NCI-H2081 treated with DMSO at 0.1 percent for 48 hours (cell line): ENCODE data around the gene LTBP3.

Experiments used
- DNase-seq: peaks from one replicate; lab custom pipeline; 2025; lab: John Stamatoyannopoulos, UW

The LTBP3 gene

DNA sequence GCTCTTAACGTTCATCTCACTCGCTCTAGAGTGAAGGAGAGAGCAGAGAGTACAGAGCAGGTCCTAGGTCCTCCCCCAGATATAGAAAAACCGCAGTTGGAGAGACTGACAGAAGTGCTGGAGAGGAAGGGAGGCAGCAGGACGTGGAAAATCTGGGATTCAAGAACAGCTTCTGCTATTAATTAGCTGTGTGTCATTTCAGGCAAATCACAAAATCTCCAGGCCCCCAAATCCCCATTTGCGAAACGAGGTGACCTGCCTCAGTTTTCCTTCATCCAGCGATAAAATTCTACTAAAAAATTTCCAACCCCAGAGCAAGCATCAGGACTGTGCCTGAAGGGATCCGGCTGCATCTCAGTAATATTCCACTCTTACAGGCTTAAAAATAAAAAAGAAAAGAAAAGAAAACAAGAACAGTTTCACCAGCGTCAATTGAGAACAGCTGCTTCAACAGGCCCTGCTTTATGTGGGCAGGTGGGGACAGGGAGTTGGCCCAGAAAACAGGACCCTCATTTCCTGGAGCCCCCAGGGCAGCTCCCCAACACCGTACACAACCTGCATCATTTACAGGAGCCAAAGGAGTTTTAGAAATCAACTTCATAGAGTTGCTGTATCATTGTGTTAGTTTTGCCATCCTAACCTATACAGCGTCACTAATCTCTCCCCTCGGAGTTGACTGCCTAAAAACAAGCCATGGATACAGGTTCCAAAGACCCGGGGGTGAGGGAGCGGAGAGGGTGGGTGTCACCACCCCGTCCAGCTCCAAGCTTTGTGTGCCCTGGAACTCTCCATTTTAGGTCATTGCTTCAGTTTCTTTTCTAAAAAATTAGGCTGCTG lies 61.6 kb downstream of the LTBP3 start:
- no peak for DNase-seq

DNA sequence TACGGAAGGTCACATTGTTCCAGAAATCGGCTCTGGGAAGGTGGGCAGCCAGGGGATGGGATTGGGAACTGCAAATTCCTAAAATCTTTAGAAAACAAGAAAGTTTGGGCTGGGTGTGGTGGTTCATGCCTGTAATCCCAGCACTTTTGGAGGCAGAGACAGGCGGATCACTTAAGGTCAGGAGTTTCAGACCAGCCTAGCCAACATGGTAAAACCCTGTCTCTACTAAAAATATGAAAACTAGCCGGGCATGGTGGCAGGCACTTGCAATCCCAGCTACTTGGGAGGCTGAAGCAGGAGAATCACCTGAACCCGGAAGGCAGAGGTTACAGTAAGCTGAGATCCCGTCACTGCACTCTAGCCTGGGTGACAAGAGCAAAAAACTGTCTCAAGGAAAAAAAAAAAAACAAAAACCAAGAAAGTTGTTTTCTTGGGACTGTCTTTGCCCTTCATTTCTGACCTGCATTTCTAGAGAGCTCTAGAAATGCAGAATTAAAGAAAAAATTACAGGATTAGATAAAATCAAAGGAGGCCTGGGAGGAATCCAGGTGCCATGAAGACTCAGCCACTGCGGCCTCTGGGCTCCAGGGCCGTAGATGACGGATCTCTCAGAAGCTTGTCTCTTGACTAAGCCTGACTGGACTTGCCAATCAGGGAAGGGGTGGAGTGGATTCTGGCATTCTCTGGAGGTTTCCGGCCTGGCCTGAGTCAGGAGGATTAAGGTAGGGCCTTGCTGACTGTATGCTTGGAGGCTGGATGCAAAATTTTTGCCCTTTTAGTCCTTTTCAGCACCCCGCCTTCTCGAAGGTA lies 64.6 kb downstream of the LTBP3 start:
- no peak for DNase-seq

DNA sequence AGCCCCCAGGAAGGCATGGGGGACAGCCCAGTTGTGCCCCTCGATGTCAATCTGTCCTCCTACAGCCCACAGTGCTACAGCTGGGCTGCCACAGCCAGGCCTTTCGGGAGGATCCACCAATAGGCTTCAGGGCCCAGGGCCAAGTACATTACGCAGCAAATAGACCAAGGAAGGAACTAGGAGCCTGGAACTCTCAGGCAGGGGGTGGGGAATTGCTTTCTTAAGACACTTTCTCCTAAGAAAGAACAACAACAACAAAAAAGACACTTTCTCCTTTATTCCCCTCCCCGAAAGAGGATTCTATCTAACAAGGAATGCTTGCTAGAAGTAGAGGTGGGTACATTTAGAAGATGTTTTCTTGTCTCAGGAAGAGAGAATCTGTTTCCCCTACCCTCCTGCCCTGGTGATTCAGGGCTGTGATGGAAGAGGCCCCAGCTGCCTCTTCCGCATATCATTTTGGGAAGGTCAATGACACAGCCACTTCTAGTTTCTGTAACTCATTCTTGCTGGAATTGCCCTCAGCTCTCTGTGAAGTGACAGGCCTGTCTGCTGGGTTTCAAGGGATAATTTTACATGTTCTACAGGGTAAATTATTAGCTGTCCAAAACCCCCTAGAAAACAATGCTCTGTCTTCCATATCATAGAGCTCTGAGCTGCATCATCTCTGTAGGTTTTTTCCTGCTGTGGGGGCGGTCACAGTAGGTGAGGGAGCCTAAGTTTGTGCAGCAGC lies 65.4 kb downstream of the LTBP3 start:
- no peak for DNase-seq

- DNase-seq: no peak
Observed at GRCh38 chr11:65492387-65492636, 65.8 kb downstream of the LTBP3 start.

- DNase-seq: peak; percentile 81
Observed at GRCh38 chr11:65491614-65492386, 66.4 kb downstream of the LTBP3 start.

- no peak for DNase-seq
Observed at GRCh38 chr11:65491163-65491465, 67.0 kb downstream of the LTBP3 start.

DNA sequence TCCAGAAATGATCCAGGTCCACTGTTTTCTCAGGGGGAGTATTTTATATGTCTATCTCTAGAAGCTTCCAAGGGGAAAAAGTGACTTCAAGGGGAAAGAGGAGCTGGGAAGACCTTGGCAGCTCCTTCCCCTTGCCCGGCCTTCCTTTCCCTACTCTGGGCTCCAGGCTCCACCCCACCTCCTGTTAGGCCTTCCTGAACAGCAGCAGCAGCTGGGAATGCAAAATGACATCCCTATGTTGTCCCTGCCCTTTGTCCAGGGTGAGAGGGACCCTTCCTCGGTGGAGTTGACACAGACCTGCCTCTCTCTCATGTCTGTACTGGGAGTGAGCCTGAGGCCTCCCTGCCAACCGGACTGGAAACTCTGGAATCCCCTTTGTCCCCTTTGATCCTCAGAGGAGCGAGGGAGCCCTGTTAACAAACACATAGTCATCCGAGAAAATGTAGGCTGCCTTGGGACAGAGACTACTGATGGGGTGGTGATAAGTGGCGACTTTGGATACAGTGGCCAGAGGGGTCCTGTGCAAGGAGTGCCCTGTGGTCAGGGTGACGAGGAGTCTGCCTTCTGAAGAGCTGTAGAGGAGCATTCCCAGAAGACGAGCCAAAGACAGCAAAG lies 68.3 kb downstream of the LTBP3 start:
- DNase-seq: no peak

- no peak for DNase-seq
Observed at GRCh38 chr11:65489035-65489705, 69.0 kb downstream of the LTBP3 start.
